Measurements from ENCODE around the gene BBS9.

DNA sequence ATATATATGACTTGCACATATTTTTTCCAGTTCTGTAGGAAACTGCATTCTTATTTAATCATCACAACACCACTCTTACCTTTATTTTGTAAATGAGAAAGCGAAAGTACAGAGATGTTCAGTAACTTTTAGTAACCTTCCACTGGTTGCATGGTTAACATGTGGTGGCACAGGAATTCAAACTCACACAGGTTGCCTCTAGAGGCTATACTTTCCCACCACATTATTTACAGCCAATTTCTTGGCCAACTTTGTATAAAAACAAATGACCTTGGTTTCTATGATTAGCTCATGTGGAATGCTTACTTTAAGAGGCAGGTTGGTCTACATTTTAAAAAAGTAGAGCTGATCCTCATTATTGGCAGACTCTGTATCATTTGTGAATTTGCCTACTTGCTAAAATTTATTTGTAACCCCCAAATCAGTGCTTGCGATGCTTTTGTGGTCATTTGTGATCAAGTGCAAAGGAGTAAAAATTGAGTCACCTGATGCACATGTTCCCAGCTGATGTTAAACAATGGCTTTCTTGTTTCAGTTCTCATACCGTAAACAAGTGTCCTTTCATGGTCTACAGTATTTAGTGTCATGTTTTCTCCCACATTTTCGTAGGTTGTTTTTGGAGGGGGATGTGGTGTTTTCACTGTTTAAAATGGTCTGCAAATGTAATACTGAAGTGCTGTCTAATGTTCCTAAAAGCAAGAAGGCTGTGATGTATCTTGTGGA lies 14.8 kb downstream of the BBS9 start:
- no peak for TF ChIP-seq POLR2AphosphoS5 (IDR thresholded peaks at IDR 0.05; ENCODE audit: low read depth, low read length)
- TF ChIP-seq POLR2A (IDR thresholded peaks at IDR 0.05; ENCODE audit: low read depth, low read length): no peak

Measured in GM12892 (cell line).